G401.6 (cell line): ENCODE data around the gene NEU4.
"Not testable (repeated sequence)": the region's sequence is repeated elsewhere in the genome, so short reads cannot be mapped to it uniquely, and the experiment has no call there.

ENCODE experiments used
- FAIRE-seq: peaks from 2 replicates; lab custom pipeline; 2012; peaks lifted over from hg19 to GRCh38; lab: Jason Lieb, UNC

Gene NEU4

GRCh38 chr2:241799522-241800197 is 9.3 kb upstream of the NEU4 start:
- FAIRE-seq = no peak

GRCh38 chr2:241800198-241800903 is 8.6 kb upstream of the NEU4 start:
- FAIRE-seq = not testable (repeated sequence)

GRCh38 chr2:241801611-241802420 is 7.2 kb upstream of the NEU4 start:
- no peak for FAIRE-seq

- FAIRE-seq = no peak
Observed at GRCh38 chr2:241802421-241803318, 6.3 kb upstream of the NEU4 start.

- FAIRE-seq = no peak
Observed at GRCh38 chr2:241803387-241804325, 5.3 kb upstream of the NEU4 start.

- no peak for FAIRE-seq
Observed at GRCh38 chr2:241804326-241805229, 4.4 kb upstream of the NEU4 start.

- FAIRE-seq = not testable (repeated sequence)
Observed at GRCh38 chr2:241806217-241806616, 2.8 kb upstream of the NEU4 start.

- no peak for FAIRE-seq
Observed at GRCh38 chr2:241808051-241808720, 807 bp upstream of the NEU4 start.

GRCh38 chr2:241809383-241810306 is 652 bp downstream of the NEU4 start:
- FAIRE-seq = no peak

- no peak for FAIRE-seq
Observed at GRCh38 chr2:241810307-241811200, 1.6 kb downstream of the NEU4 start.

- FAIRE-seq = no peak
Observed at GRCh38 chr2:241811201-241811951, 2.4 kb downstream of the NEU4 start.

- no peak for FAIRE-seq
Observed at GRCh38 chr2:241811952-241812729, 3.1 kb downstream of the NEU4 start.

- FAIRE-seq = no peak
Observed at GRCh38 chr2:241812730-241813643, 4.0 kb downstream of the NEU4 start.

- FAIRE-seq = no peak
Observed at GRCh38 chr2:241813644-241814392, 4.8 kb downstream of the NEU4 start.
